Measurements from ENCODE around the gene POC5.

The POC5 gene

DNA sequence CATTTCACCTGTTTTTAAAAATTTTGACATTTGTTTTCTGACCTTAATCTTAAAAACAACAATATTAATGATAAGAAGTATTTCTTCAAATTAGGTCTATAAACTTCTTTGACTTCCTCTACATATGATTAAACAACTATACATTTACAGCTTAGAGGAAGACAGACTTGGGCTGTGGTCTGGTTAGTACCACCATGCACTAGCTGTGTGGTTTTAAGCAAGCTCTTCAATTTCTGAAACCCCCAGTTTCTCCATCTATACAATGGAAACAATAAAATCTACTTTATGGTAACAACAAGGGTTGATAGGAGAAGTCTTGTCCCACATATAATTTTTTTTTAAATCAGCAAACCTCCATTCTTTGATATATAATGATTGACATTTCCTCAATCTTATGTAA lies 90.3 kb downstream of the POC5 start:
- Histone ChIP-seq H3K4me1 (ENCODE audit: control insufficient read depth, low read depth, low read length) (no peaks in the 10 kb centered on the region), H3K4me3 (ENCODE audit: low read length) (no peak overlapping the region), H3K9me3 (ENCODE audit: control insufficient read depth, low read depth, low read length) (no peaks in the 10 kb centered on the region), H3K36me3 (ENCODE audit: control insufficient read depth, low read depth, low read length) (no peaks in the 10 kb centered on the region), H3K9ac (ENCODE audit: low read length) (no peak overlapping the region), H3K27me3 (ENCODE audit: control insufficient read depth, insufficient read depth, low read length) (no peaks in the 10 kb centered on the region), H3K27ac (ENCODE audit: low read length) (no peak overlapping the region)

Data from iPS-18a (cell line).